Measurements from ENCODE around the gene CRY2. TPM values are rescaled to one million over a fixed set of nuclear protein-coding genes. Genes with fewer than 3 reads are reported as not detected.
A peak's percentile ranks its signal among the peaks of the same experiment; 100 is the strongest.

Gene CRY2
- total and polyA plus RNA-seq, 10 of the 15 experiments (the other 5 are each of a cell fraction or from before 2014, with no cell fraction given) = 1.2 to 14.7 (median 8.1) TPM

DNA sequence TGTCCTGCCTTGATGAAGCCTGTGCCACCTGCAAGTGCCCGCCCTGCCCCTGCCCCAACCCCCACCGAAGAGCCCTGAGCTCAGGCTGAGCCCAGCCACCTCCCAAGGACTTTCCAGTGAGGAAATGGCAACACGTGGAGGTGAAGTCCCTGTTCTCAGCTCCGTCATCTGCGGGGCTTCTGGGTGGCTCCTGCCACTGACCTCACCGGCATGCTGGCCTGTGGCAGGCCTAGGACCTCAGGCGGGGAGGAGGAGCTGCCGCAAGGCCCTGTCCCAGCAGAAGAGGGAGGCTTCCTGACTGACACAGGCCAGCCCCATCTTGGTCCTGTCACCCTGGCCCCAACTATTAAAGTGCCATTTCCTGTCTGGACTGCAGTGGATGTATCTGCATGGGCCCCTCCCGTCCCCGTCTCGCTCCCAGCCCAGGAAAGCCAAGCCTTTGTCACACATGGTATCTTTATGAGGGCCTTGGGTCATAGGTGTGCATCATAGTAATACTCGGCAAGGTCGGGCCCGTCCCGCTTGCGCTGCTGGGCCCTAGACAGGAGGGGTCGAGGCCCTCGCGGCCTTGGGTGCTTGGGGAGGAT, 58.9 kb downstream of the CRY2 start:
- Histone ChIP-seq H3K79me2 (ENCODE audit: control insufficient read depth, insufficient read depth, low read length) (no peaks in the 10 kb centered on the region), H3K4me1 (ENCODE audit: control insufficient read depth, insufficient read depth, low read length) (no peaks in the 10 kb centered on the region), H3K36me3 (ENCODE audit: control insufficient read depth in 2 of 2, insufficient read depth in 2 of 2, low read length in 1 of 2) (peaks cover 0 to 5% of the 10 kb centered on the region in 2 experiments; a peak in 2 of 4 replicates), H3K27ac (ENCODE audit: control insufficient read depth, insufficient read depth) (no peak overlapping the region), H4K20me1 (ENCODE audit: control insufficient read depth, insufficient read depth) (no peaks in the 10 kb centered on the region), H3K9ac (ENCODE audit: control insufficient read depth, insufficient read depth, low read length) (no peak overlapping the region), H3K27me3 (replicated peaks in 1 of 2; ENCODE audit: control insufficient read depth in 2 of 2, insufficient read depth in 2 of 2, low read length in 1 of 2) (no peaks in the 10 kb centered on the region; a peak in 1 of 4 replicates), H3K4me2 (ENCODE audit: control insufficient read depth, insufficient read depth) (no peak overlapping the region), H3K9me3 (replicated peaks; ENCODE audit: control insufficient read depth, insufficient read depth, low read length) (no peaks in the 10 kb centered on the region), H3K4me3 (no peak overlapping the region), H2AFZ (ENCODE audit: control insufficient read depth, low read depth, low read length) (no peak overlapping the region)
- no peak for FAIRE-seq
- ChIA-PET SMC1A (ENCODE audit: uncharacterized antibody, unreplicated experiment) (no interaction called here), RAD21 (ENCODE audit: unreplicated experiment) (no interaction called here), POLR2A (interaction anchor here (0.5 kb wide), 1 partner anchor 29 kb away, joined by 5 read pairs; no protein-coding TSS in a partner anchor), CTCF (no interaction called here)
- 54% methylated on average over 17 of the region's 19 CpGs for WGBS (ENCODE audit: insufficient coverage, insufficient replicate concordance, low lambda C conversion rate, missing lambda C conversion rate)
- no TSS peak for BruUV-seq (replicated peaks)
- DNase-seq (ENCODE audit: low read depth, low spot score) = no peak
- in situ Hi-C loops (cut with MboI) = no loop called here
- ATAC-seq = peak; percentile 49
- TF ChIP-seq LARP7 (IDR thresholded peaks at IDR 0.05) = no peak
- TF ChIP-seq ZNF384 (IDR thresholded peaks at IDR 0.05; ENCODE audit: borderline replicate concordance, low read depth, low read length) = no peak
- no peak for TF ChIP-seq ATF7 (IDR thresholded peaks at IDR 0.05; ENCODE audit: low read depth)
- no peak for TF ChIP-seq ETV6 (conservative IDR thresholded peaks at IDR 0.05 in 1 of 2, IDR thresholded peaks at IDR 0.05 in 1 of 2; ENCODE audit: borderline replicate concordance in 1 of 2, low read depth in 1 of 2)
- TF ChIP-seq PAX5 (IDR thresholded peaks at IDR 0.05; ENCODE audit: borderline replicate concordance, low read depth, low read length) = no peak
- no peak for TF ChIP-seq GABPA (IDR thresholded peaks at IDR 0.05; ENCODE audit: low read depth)
- no peak for TF ChIP-seq SIX5 (IDR thresholded peaks at IDR 0.05; ENCODE audit: low read depth, low read length, severe bottlenecking)
- TF ChIP-seq RELA (IDR thresholded peaks at IDR 0.05; ENCODE audit: borderline replicate concordance, partially characterized antibody) = no peak
- TF ChIP-seq KDM1A (IDR thresholded peaks at IDR 0.05; ENCODE audit: borderline replicate concordance) = no peak
- TF ChIP-seq TCF3 (IDR thresholded peaks at IDR 0.05; ENCODE audit: borderline replicate concordance, insufficient read depth, low read depth, low read length) = no peak
- TF ChIP-seq FOXM1 (IDR thresholded peaks at IDR 0.05; ENCODE audit: low read depth, low read length) = no peak
- TF ChIP-seq, protein P1, sequence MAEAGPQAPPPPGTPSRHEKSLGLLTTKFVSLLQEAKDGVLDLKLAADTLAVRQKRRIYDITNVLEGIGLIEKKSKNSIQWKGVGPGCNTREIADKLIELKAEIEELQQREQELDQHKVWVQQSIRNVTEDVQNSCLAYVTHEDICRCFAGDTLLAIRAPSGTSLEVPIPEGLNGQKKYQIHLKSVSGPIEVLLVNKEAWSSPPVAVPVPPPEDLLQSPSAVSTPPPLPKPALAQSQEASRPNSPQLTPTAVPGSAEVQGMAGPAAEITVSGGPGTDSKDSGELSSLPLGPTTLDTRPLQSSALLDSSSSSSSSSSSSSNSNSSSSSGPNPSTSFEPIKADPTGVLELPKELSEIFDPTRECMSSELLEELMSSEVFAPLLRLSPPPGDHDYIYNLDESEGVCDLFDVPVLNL (IDR thresholded peaks at IDR 0.05; ENCODE audit: low read depth, low read length) = no peak
- no peak for TF ChIP-seq NBN (IDR thresholded peaks at IDR 0.05)
- TF ChIP-seq BCL11A (IDR thresholded peaks at IDR 0.05; ENCODE audit: low read depth, low read length) = no peak
- no peak for TF ChIP-seq PAX8 (IDR thresholded peaks at IDR 0.05)
- intact Hi-C loops (cut with micrococcal nuclease; ENCODE audit: unreplicated experiment) = no loop called here

Data from GM12878 (cell line).